Esophagus muscularis mucosa (tissue), 4 donors: ENCODE results near the gene UGCG. TPM values are rescaled to one million over a fixed set of nuclear protein-coding genes. Genes with fewer than 3 reads are reported as not detected.

Experiments used
- DNase-seq: peaks from one replicate; pipeline ENCODE4 v3.0.0-alpha.2; 2017; ENCODE audit errors: extremely low spot score
- H3K27ac ChIP-seq, 4 donors: fragments of 200-600 bp; sonication (generic); replicated peaks in 1 of 4; 1 replicate in 3 of 4; 2 replicates in 1 of 4; pipeline ENCODE4 v1.5.1; 2016 to 2019; ENCODE audit warnings: mild to moderate bottlenecking in 1 of 4
- H3K27me3 ChIP-seq, 4 donors: fragments of 200-600 bp; sonication (generic); one replicate each; pipeline versions ENCODE4 v1.5.1 to v1.6.0; 2016 to 2019
- H3K36me3 ChIP-seq, 4 donors: fragments of 200-600 bp; sonication (generic); one replicate each; pipeline ENCODE4 v1.5.1; 2016 to 2019
- H3K4me1 ChIP-seq, 4 donors: fragments of 200-600 bp; sonication (generic); one replicate each; pipeline ENCODE4 v1.5.1; 2016 to 2019
- H3K4me3 ChIP-seq, 4 donors: fragments of 200-600 bp; sonication (generic); 1 replicate in 2 of 4; 2 replicates in 2 of 4; pipeline ENCODE4 v1.5.1; 2016 to 2019; ENCODE audit warnings: mild to moderate bottlenecking in 4 of 4, moderate library complexity in 1 of 4
- H3K9me3 ChIP-seq, 4 donors: fragments of 200-600 bp; sonication (generic); 1 replicate in 3 of 4; 2 replicates in 1 of 4; pipeline ENCODE4 v1.5.1; 2016 to 2019
- EP300 ChIP-seq: sonication (generic); formaldehyde crosslinking; IDR thresholded peaks from one replicate; pipeline ENCODE4 v1.6.1; 2017; ENCODE audit warnings: antibody characterized with exemption
- POLR2A ChIP-seq: fragments of 450-650 bp; IDR thresholded peaks from one replicate; pipeline ENCODE4 v1.6.1; 2017; ENCODE audit warnings: antibody characterized with exemption, moderate library complexity, mild to moderate bottlenecking, low read depth
- POLR2AphosphoS5 ChIP-seq, 2 donors: sonication (generic); formaldehyde crosslinking; IDR thresholded peaks; one replicate each; pipeline ENCODE4 v1.6.1; 2017; ENCODE audit warnings: antibody characterized with exemption in 2 of 2
- WGBS: methylation state at CpG from one replicate; pipeline ENCODE4 v1.1.5; 2018; 5-methylcytosine and 5-hydroxymethylcytosine counted together
- intact Hi-C: fragments of 100-400 bp; cut with DNase I; formaldehyde crosslinking; loops from one replicate; pipeline ENCODE4 v1.15.1; 2023
- total RNA-seq, 4 donors: library from RNA; depleted of rRNA; stranded (reverse); fragments of >200 nt; gene quantifications; one replicate each; pipeline versions ENCODE4 v1.1.0 to v1.2.1, GENCODE V29; 2016
- TF ChIP-seq, protein P1 (sequence below), 3 experiments: fragments of 200-600 bp in 2 of 3; fragments of 450-650 bp in 1 of 3; sonication (generic) in 2 of 3; IDR thresholded peaks; one replicate each; pipeline ENCODE4 v1.5.1; 2017 to 2019; ENCODE audit warnings: antibody characterized with exemption in 3 of 3, mild to moderate bottlenecking in 2 of 3, moderate library complexity in 1 of 3

The UGCG gene
- total RNA-seq, 4 donors from 2014 or later: 24.5 to 87.8 (median 33.5) TPM

DNA sequence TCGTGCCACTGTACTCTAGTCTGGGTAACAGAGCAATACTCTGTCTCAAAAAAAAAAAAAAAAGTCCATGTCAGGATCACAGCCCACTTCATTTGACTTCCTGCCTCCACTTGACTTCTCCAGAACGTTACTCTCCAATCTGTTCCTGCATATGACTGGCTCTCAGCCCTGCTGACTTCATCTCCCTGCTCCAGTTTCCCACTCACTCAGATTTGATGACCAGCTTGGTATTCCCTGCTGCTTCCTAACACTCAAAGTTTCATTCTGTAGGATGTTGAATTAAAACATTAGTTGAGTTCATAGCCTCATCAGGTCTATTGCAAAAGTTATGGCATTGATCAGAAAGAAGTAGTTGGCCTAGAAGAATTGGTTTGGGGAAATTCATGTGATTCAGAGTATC is 52.3 kb downstream of the UGCG start:
- Histone ChIP-seq H3K4me3 (no peak overlapping the region), H3K36me3 (no peaks in the 10 kb centered on the region), H3K4me1 (no peaks in the 10 kb centered on the region), H3K9me3 (no peaks in the 10 kb centered on the region), H3K27me3 (no peaks in the 10 kb centered on the region), H3K27ac (no peak overlapping the region)
- no peak for DNase-seq
- TF ChIP-seq POLR2A (no peak), EP300 (no peak), POLR2AphosphoS5 (IDR thresholded peaks at IDR 0.05) (no peak)
- TF ChIP-seq, protein P1, sequence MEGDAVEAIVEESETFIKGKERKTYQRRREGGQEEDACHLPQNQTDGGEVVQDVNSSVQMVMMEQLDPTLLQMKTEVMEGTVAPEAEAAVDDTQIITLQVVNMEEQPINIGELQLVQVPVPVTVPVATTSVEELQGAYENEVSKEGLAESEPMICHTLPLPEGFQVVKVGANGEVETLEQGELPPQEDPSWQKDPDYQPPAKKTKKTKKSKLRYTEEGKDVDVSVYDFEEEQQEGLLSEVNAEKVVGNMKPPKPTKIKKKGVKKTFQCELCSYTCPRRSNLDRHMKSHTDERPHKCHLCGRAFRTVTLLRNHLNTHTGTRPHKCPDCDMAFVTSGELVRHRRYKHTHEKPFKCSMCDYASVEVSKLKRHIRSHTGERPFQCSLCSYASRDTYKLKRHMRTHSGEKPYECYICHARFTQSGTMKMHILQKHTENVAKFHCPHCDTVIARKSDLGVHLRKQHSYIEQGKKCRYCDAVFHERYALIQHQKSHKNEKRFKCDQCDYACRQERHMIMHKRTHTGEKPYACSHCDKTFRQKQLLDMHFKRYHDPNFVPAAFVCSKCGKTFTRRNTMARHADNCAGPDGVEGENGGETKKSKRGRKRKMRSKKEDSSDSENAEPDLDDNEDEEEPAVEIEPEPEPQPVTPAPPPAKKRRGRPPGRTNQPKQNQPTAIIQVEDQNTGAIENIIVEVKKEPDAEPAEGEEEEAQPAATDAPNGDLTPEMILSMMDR (IDR thresholded peaks at IDR 0.05): no peak
- intact Hi-C loops: no loop called here
- WGBS: 66% methylated on average over 2 of the region's 2 CpGs

DNA sequence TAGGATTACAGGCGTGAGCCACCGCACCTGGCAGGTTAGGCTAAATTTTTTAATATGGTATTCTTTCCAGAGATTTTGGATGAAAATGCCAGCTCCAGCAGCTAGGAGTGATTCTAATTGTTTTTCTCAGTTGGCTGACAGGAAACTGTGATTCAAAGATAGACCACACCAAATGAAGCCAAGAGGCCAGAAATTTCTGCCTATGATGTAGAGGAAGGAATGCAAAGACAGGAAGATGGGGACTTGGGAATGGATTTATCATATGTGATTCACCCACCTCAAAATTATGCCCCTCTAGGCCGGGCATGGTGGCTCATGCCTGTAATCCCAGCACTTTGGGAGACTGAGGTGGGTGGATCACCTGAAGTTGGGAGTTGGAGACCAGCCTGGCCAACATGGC is 53.3 kb downstream of the UGCG start:
- intact Hi-C loops: no loop called here
- no peak for DNase-seq
- H3K4me1 ChIP-seq: no peaks in the 10 kb centered on the region
- TF ChIP-seq, protein P1 (IDR thresholded peaks at IDR 0.05): no peak
- TF ChIP-seq POLR2A (no peak), EP300 (no peak), POLR2AphosphoS5 (IDR thresholded peaks at IDR 0.05) (no peak)
- no peaks in the 10 kb centered on the region for H3K27me3 ChIP-seq
- no peak overlapping the region for H3K27ac ChIP-seq
- no peak overlapping the region for H3K4me3 ChIP-seq
- H3K9me3 ChIP-seq: no peaks in the 10 kb centered on the region
- 98% methylated on average over 3 of the region's 3 CpGs for WGBS
- H3K36me3 ChIP-seq: no peaks in the 10 kb centered on the region

DNA sequence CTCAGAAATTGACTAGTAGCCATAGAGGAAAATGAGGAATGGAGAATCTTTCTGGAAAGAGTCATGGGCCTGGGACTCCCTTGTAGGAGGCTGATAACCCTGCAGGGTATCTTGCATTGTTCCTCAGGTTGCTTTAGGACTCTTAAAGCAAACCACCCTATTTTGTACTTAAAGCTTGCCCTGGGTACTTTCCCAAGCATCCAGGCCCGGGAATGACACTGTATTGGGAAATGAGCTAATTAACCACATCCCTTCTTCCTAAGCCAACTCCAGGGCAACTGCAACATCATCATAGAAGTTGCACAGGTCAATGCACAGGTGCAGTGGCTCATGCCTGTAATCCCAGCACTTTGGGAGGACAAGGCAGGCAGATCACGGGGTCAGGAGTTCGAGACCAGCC is 55.9 kb downstream of the UGCG start:
- H3K36me3 ChIP-seq: no peaks in the 10 kb centered on the region
- no peaks in the 10 kb centered on the region for H3K27me3 ChIP-seq
- H3K4me3 ChIP-seq: no peak overlapping the region
- peaks cover 0 to 3% (median 2%) of the 10 kb centered on the region in 4 donors for H3K4me1 ChIP-seq
- DNase-seq: no peak
- 80% methylated on average over 3 of the region's 3 CpGs for WGBS
- intact Hi-C loops: no loop called here
- TF ChIP-seq POLR2A: no peak
- TF ChIP-seq EP300: no peak
- no peak for TF ChIP-seq POLR2AphosphoS5 (IDR thresholded peaks at IDR 0.05)
- TF ChIP-seq, protein P1 (IDR thresholded peaks at IDR 0.05): no peak
- H3K27ac ChIP-seq: no peak overlapping the region
- H3K9me3 ChIP-seq: no peaks in the 10 kb centered on the region

DNA sequence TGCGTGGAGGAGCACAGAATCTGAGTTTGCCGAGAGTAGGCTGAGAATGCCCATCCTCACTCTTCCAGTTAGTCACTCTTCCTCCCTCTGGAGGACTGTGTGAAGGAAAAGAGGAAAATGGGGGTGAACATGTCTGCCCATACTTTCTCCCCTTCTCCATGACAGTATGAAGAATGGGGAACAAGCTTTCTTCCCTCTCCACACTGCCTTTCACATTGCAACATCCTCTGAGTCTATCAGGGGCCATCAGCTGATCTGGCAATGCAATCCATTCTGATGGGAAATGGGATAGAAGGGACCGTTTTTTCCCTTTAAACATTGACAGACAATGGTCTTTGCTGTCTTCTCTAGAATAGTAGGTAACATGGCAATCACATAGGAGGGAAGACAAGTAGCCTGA is 56.8 kb downstream of the UGCG start:
- Histone ChIP-seq H3K9me3 (no peaks in the 10 kb centered on the region), H3K4me3 (no peak overlapping the region), H3K27ac (no peak overlapping the region), H3K4me1 (peaks cover 5 to 12% (median 11%) of the 10 kb centered on the region in 4 donors), H3K27me3 (no peaks in the 10 kb centered on the region), H3K36me3 (no peaks in the 10 kb centered on the region)
- no peak for DNase-seq
- intact Hi-C loops: no loop called here
- WGBS: 86% methylated on average over 3 of the region's 3 CpGs
- TF ChIP-seq, protein P1 (IDR thresholded peaks at IDR 0.05): no peak
- TF ChIP-seq POLR2AphosphoS5 (IDR thresholded peaks at IDR 0.05) (no peak), POLR2A (no peak), EP300 (no peak)

DNA sequence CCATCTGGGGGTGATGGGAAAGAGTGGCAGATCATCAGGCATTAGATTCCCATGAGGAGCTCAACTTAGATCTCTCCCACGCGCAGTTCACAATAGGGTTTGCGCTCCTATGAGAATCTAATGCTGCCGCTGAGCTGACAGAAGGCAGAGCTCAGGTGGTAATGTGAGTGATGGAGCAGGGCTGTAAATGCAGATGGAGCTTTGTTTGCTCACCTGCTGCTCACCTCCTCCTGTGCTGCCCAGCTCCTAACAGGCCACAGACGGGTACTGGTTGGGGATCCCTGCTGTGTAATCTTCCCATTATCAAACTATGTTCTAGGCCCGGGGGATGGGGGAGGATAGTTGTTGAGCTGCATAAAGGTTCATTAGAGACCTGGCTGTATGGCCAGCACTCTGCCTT is 58.4 kb downstream of the UGCG start:
- H3K4me3 ChIP-seq: no peak overlapping the region
- TF ChIP-seq POLR2A (no peak), EP300 (no peak), POLR2AphosphoS5 (IDR thresholded peaks at IDR 0.05) (no peak)
- TF ChIP-seq, protein P1 (IDR thresholded peaks at IDR 0.05): no peak
- intact Hi-C loops: loop anchor here (5.0 kb wide), 1 partner anchor 52 kb away; no protein-coding TSS in a partner anchor
- no peaks in the 10 kb centered on the region for H3K36me3 ChIP-seq
- H3K9me3 ChIP-seq: no peaks in the 10 kb centered on the region
- H3K4me1 ChIP-seq: peaks cover 7 to 17% (median 12%) of the 10 kb centered on the region in 4 donors
- no peak overlapping the region for H3K27ac ChIP-seq
- no peaks in the 10 kb centered on the region for H3K27me3 ChIP-seq
- 86% methylated on average over 6 of the region's 6 CpGs for WGBS
- DNase-seq: no peak
